HepG2 (cell line): Measurements from ENCODE around the gene IHH. TPM values are rescaled to one million over a fixed set of nuclear protein-coding genes. Genes with fewer than 3 reads are reported as not detected.
A peak's percentile ranks its signal among the peaks of the same experiment; 100 is the strongest.

Experiments used
- HNF4A ChIP-seq: sonication (generic); formaldehyde crosslinking; IDR thresholded peaks from 2 replicates; pipeline ENCODE4 v1.4.0; 2020; ENCODE audit warnings: missing genetic modification reagents
- MAFK ChIP-seq, 2 experiments: IDR thresholded peaks in 1 of 2; conservative IDR thresholded peaks in 1 of 2; 2 replicates each; pipeline ENCODE4 v1.6.1; 2011; ENCODE audit warnings: improper control_type of control experiment in 2 of 2, low read length in 2 of 2
- RNF2 ChIP-seq: fragments of 450-650 bp; conservative IDR thresholded peaks from 2 replicates; pipeline ENCODE4 v1.6.1; 2016; ENCODE audit warnings: low read depth
- TARDBP ChIP-seq: sonication (generic); formaldehyde crosslinking; IDR thresholded peaks from 2 replicates; pipeline ENCODE4 v1.8.0; 2022; ENCODE audit warnings: mild to moderate bottlenecking, missing genetic modification reagents
- WIZ ChIP-seq: sonication (generic); formaldehyde crosslinking; IDR thresholded peaks from 2 replicates; pipeline ENCODE4 v1.5.1; 2020; ENCODE audit warnings: mild to moderate bottlenecking, missing genetic modification reagents
- ZNF335 ChIP-seq: sonication (generic); formaldehyde crosslinking; IDR thresholded peaks from 2 replicates; pipeline ENCODE4 v1.4.0; 2020; ENCODE audit warnings: missing genetic modification reagents
- ZNF530 ChIP-seq: sonication (generic); formaldehyde crosslinking; IDR thresholded peaks from 2 replicates; pipeline ENCODE4 v1.5.0; 2020; ENCODE audit warnings: low read depth, mild to moderate bottlenecking, missing genetic modification reagents
- ZNF570 ChIP-seq: sonication (generic); formaldehyde crosslinking; IDR thresholded peaks from 2 replicates; pipeline ENCODE4 v1.4.0; 2020; ENCODE audit warnings: mild to moderate bottlenecking, missing genetic modification reagents, borderline replicate concordance
- polyA plus RNA-seq, 8 experiments: library from polyadenylated mRNA; depleted of rRNA in 3 of 8; stranded (reverse) in 7 of 8; unstranded in 1 of 8; fragments of >200 nt; fragmentation: Illumina TruSeq in 4 of 8; extraction: Trizol in 4 of 8; gene quantifications; 2 replicates each; pipeline versions ENCODE4 v1.2.1 to v1.2.3, GENCODE V29; 2011 to 2016; ENCODE audit warnings: low read depth in 4 of 8, missing spikeins in 1 of 8, mixed read lengths in 1 of 8; ENCODE audit not compliant: insufficient read depth in 1 of 8
- total RNA-seq, 5 experiments: library from RNA; depleted of rRNA; stranded (reverse); fragments of >200 nt; fragmentation: Illumina TruSeq; extraction: Trizol; gene quantifications; 2 replicates each; pipeline ENCODE4 v1.2.3, GENCODE V29; 2016; ENCODE audit warnings: low read depth in 1 of 5
- TF ChIP-seq, protein P1 (sequence below): sonication (generic); formaldehyde crosslinking; conservative IDR thresholded peaks from 2 replicates; pipeline ENCODE4 v1.8.0; 2022; ENCODE audit warnings: low read depth, missing genetic modification reagents
- TF ChIP-seq, protein P2 (sequence below): sonication (generic); formaldehyde crosslinking; conservative IDR thresholded peaks from 2 replicates; pipeline ENCODE4 v1.8.0; 2022; ENCODE audit warnings: mild to moderate bottlenecking, moderate library complexity, missing genetic modification reagents
- TF ChIP-seq, protein P3 (sequence below): sonication (generic); formaldehyde crosslinking; IDR thresholded peaks from 2 replicates; pipeline ENCODE4 v1.4.0; 2020; ENCODE audit warnings: missing genetic modification reagents, mild to moderate bottlenecking, borderline replicate concordance
- TF ChIP-seq, protein P4 (sequence below): sonication (generic); formaldehyde crosslinking; conservative IDR thresholded peaks from 2 replicates; pipeline ENCODE4 v1.8.0; 2022; ENCODE audit warnings: missing genetic modification reagents
- TF ChIP-seq, protein P5 (sequence below): sonication (generic); formaldehyde crosslinking; IDR thresholded peaks from 2 replicates; pipeline ENCODE4 v1.4.0; 2020; ENCODE audit warnings: missing genetic modification reagents; ENCODE audit errors: not compliant biosample characterization
- TF ChIP-seq, protein P6 (sequence below): IDR thresholded peaks from 2 replicates; pipeline ENCODE4 v1.6.1; 2016; ENCODE audit warnings: control low read depth
- TF ChIP-seq, protein P7 (sequence below): sonication (generic); formaldehyde crosslinking; IDR thresholded peaks from 2 replicates; pipeline ENCODE4 v1.5.1; 2020; ENCODE audit warnings: missing genetic modification reagents, mild to moderate bottlenecking, borderline replicate concordance

The IHH gene
- total and polyA plus RNA-seq, 2 of the 13 experiments (the other 11 are each of a cell fraction or from before 2014, with no cell fraction given), result 0.42 TPM; not detected in 1

DNA sequence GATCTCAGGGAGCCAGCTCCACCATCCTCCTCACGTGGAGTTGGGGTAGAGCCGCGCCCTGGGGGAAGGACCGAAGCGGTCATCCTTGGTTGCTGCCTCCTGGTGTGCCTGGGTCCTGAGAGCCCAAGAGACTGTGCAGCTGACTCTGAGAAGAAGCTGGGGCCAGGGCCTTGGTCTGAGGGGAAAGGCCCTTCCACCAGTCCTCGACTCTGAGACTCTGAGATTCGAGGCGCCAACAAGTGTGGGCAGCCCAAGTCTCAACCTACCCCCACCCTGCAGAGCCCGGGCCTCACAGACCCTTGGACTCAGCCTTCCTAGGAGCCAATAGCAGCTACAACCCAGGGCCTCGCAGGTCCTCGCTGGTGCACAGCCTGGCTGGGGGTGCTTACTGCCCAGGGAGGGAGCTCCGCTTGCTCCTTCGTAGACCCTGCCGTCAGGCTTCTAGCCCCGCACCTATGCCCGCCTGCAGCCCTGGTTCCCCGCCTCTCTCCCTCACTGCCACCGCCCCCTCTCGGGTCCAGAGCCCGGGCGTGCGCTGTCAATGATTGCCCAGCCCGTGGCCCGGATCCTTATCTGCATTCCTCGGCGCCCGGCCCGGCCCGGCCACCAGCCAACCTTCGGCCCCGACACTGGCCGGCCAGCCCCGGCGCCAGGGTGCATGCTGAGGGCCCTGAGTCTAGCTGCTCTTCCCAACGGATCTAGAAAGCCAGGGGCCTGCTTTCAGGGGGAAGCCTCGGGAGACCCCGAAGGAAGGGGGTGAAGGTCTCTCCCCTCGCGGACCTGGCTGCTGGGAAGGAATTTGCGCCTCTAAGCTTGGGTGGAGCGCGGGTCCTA, 2.0 kb downstream of the IHH start (continued):
- TF ChIP-seq, protein P1, sequence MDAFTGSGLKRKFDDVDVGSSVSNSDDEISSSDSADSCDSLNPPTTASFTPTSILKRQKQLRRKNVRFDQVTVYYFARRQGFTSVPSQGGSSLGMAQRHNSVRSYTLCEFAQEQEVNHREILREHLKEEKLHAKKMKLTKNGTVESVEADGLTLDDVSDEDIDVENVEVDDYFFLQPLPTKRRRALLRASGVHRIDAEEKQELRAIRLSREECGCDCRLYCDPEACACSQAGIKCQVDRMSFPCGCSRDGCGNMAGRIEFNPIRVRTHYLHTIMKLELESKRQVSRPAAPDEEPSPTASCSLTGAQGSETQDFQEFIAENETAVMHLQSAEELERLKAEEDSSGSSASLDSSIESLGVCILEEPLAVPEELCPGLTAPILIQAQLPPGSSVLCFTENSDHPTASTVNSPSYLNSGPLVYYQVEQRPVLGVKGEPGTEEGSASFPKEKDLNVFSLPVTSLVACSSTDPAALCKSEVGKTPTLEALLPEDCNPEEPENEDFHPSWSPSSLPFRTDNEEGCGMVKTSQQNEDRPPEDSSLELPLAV (CRISPR knock-in tag), result no peak
- no peak for TF ChIP-seq ZNF335 (CRISPR knock-in tag)
- no peak for TF ChIP-seq ZNF530 (CRISPR knock-in tag)
- TF ChIP-seq, protein P2, sequence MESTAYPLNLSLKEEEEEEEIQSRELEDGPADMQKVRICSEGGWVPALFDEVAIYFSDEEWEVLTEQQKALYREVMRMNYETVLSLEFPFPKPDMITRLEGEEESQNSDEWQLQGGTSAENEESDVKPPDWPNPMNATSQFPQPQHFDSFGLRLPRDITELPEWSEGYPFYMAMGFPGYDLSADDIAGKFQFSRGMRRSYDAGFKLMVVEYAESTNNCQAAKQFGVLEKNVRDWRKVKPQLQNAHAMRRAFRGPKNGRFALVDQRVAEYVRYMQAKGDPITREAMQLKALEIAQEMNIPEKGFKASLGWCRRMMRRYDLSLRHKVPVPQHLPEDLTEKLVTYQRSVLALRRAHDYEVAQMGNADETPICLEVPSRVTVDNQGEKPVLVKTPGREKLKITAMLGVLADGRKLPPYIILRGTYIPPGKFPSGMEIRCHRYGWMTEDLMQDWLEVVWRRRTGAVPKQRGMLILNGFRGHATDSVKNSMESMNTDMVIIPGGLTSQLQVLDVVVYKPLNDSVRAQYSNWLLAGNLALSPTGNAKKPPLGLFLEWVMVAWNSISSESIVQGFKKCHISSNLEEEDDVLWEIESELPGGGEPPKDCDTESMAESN (CRISPR knock-in tag), result peak; percentile 79; the same call in 1 of the 2 replicates
- TF ChIP-seq HNF4A (CRISPR knock-in tag), result peak; percentile 85
- TF ChIP-seq RNF2, result peak; percentile 87
- peak; percentile 75; the same call in 1 of the 2 replicates for TF ChIP-seq TARDBP (CRISPR knock-in tag)
- TF ChIP-seq, protein P3, sequence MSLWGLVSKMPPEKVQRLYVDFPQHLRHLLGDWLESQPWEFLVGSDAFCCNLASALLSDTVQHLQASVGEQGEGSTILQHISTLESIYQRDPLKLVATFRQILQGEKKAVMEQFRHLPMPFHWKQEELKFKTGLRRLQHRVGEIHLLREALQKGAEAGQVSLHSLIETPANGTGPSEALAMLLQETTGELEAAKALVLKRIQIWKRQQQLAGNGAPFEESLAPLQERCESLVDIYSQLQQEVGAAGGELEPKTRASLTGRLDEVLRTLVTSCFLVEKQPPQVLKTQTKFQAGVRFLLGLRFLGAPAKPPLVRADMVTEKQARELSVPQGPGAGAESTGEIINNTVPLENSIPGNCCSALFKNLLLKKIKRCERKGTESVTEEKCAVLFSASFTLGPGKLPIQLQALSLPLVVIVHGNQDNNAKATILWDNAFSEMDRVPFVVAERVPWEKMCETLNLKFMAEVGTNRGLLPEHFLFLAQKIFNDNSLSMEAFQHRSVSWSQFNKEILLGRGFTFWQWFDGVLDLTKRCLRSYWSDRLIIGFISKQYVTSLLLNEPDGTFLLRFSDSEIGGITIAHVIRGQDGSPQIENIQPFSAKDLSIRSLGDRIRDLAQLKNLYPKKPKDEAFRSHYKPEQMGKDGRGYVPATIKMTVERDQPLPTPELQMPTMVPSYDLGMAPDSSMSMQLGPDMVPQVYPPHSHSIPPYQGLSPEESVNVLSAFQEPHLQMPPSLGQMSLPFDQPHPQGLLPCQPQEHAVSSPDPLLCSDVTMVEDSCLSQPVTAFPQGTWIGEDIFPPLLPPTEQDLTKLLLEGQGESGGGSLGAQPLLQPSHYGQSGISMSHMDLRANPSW, result no peak
- TF ChIP-seq, protein P4, sequence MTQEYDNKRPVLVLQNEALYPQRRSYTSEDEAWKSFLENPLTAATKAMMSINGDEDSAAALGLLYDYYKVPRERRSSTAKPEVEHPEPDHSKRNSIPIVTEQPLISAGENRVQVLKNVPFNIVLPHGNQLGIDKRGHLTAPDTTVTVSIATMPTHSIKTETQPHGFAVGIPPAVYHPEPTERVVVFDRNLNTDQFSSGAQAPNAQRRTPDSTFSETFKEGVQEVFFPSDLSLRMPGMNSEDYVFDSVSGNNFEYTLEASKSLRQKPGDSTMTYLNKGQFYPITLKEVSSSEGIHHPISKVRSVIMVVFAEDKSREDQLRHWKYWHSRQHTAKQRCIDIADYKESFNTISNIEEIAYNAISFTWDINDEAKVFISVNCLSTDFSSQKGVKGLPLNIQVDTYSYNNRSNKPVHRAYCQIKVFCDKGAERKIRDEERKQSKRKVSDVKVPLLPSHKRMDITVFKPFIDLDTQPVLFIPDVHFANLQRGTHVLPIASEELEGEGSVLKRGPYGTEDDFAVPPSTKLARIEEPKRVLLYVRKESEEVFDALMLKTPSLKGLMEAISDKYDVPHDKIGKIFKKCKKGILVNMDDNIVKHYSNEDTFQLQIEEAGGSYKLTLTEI, result no peak
- TF ChIP-seq, protein P5, sequence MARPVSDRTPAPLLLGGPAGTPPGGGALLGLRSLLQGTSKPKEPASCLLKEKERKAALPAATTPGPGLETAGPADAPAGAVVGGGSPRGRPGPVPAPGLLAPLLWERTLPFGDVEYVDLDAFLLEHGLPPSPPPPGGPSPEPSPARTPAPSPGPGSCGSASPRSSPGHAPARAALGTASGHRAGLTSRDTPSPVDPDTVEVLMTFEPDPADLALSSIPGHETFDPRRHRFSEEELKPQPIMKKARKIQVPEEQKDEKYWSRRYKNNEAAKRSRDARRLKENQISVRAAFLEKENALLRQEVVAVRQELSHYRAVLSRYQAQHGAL, result peak; percentile 60
- TF ChIP-seq, protein P6, sequence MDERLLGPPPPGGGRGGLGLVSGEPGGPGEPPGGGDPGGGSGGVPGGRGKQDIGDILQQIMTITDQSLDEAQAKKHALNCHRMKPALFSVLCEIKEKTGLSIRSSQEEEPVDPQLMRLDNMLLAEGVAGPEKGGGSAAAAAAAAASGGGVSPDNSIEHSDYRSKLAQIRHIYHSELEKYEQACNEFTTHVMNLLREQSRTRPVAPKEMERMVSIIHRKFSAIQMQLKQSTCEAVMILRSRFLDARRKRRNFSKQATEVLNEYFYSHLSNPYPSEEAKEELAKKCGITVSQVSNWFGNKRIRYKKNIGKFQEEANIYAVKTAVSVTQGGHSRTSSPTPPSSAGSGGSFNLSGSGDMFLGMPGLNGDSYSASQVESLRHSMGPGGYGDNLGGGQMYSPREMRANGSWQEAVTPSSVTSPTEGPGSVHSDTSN (CRISPR knock-in tag), result no peak
- TF ChIP-seq ZNF570 (CRISPR knock-in tag), result no peak
- TF ChIP-seq WIZ (CRISPR knock-in tag), result no peak
- TF ChIP-seq, protein P7, sequence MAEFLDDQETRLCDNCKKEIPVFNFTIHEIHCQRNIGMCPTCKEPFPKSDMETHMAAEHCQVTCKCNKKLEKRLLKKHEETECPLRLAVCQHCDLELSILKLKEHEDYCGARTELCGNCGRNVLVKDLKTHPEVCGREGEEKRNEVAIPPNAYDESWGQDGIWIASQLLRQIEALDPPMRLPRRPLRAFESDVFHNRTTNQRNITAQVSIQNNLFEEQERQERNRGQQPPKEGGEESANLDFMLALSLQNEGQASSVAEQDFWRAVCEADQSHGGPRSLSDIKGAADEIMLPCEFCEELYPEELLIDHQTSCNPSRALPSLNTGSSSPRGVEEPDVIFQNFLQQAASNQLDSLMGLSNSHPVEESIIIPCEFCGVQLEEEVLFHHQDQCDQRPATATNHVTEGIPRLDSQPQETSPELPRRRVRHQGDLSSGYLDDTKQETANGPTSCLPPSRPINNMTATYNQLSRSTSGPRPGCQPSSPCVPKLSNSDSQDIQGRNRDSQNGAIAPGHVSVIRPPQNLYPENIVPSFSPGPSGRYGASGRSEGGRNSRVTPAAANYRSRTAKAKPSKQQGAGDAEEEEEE, result no peak
- TF ChIP-seq MAFK (conservative IDR thresholded peaks at IDR 0.05 in 1 of 2, IDR thresholded peaks at IDR 0.05 in 1 of 2; ENCODE audit: low read length in 2 of 2), result no peak
